Panc1 (cell line): Measurements from ENCODE around the gene FAM163B. TPM values are rescaled to one million over a fixed set of nuclear protein-coding genes. Genes with fewer than 3 reads are reported as not detected.

ENCODE experiments used
- ATAC-seq: fragments of 200-7000 bp; cut with Tn5 transposase; 2 replicates; pipeline ENCODE4 v1.9.1; 2020; ENCODE audit warnings: mild to moderate bottlenecking, moderate library complexity
- BruUV-seq: library from RNA; stranded (reverse); fragments of 400-500 nt; replicated peaks from 2 replicates; lab custom pipeline; 2021; lab: Mats Ljungman, UMichigan
- CTCF ChIA-PET: fragments of 300-600 bp; sonication (Branson Sonifier 250); formaldehyde crosslinking; loops from one replicate; lab custom pipeline; 2022; ENCODE audit warnings: antibody characterized with exemption; lab: Charles Lee
- POLR2A ChIA-PET: fragments of 300-600 bp; sonication (Branson Sonifier 250); formaldehyde crosslinking; loops from one replicate; lab custom pipeline; 2022; ENCODE audit warnings: antibody characterized with exemption; lab: Charles Lee
- DNase-seq: peaks from one replicate; pipeline ENCODE4 v3.0.0-alpha.2; 2010; ENCODE audit warnings: low read depth, low spot score
- H3K27ac ChIP-seq: 2 replicates; pipeline ENCODE4 v1.5.1; 2011; ENCODE audit warnings: mild to moderate bottlenecking, low read length, inconsistent platforms
- H3K27me3 ChIP-seq: fragments of 200-500 bp; sonication (Bioruptor generic); 2 replicates; pipeline ENCODE4 v1.6.0; 2014; ENCODE audit warnings: low read length, inconsistent platforms; ENCODE audit not compliant: control insufficient read depth, insufficient read depth
- H3K36me3 ChIP-seq: fragments of 200-500 bp; sonication (Bioruptor generic); 2 replicates; pipeline ENCODE4 v1.5.1; 2014; ENCODE audit warnings: inconsistent platforms, mild to moderate bottlenecking, low read length, moderate library complexity; ENCODE audit not compliant: control insufficient read depth, insufficient read depth
- H3K4me1 ChIP-seq: 2 replicates; pipeline ENCODE4 v1.5.1; 2011; ENCODE audit warnings: inconsistent platforms, mild to moderate bottlenecking, low read length, moderate library complexity; ENCODE audit not compliant: control insufficient read depth, insufficient read depth
- H3K4me3 ChIP-seq, 2 experiments: 2 replicates each; pipeline ENCODE4 v1.5.1; 2011 to 2012; ENCODE audit warnings: low read depth in 2 of 2, low read length in 2 of 2, mild to moderate bottlenecking in 2 of 2, inconsistent platforms in 1 of 2, moderate library complexity in 1 of 2
- H3K9me3 ChIP-seq: fragments of 200-500 bp; sonication (Bioruptor generic); 2 replicates; pipeline ENCODE4 v1.5.1; 2014; ENCODE audit warnings: low read depth, mild to moderate bottlenecking, inconsistent platforms, low read length, moderate library complexity; ENCODE audit not compliant: control insufficient read depth, insufficient read depth
- CTCF ChIP-seq: fragments of 450-650 bp; IDR thresholded peaks from 2 replicates; pipeline ENCODE4 v1.5.1; 2017; ENCODE audit warnings: mild to moderate bottlenecking
- POLR2AphosphoS5 ChIP-seq: IDR thresholded peaks from 2 replicates; pipeline ENCODE4 v1.6.1; 2012; ENCODE audit warnings: mild to moderate bottlenecking, low read depth, low read length, moderate library complexity
- REST ChIP-seq, 2 experiments: IDR thresholded peaks; 2 replicates each; pipeline ENCODE4 v1.6.1; 2011 to 2012; ENCODE audit warnings: low read depth in 2 of 2, control low read depth in 1 of 2, low read length in 1 of 2, mild to moderate bottlenecking in 1 of 2, moderate library complexity in 1 of 2; ENCODE audit not compliant: insufficient read depth in 1 of 2
- SIN3A ChIP-seq: IDR thresholded peaks from 2 replicates; pipeline ENCODE4 v1.6.1; 2012; ENCODE audit warnings: low read depth, mild to moderate bottlenecking, low read length, moderate library complexity, borderline replicate concordance; ENCODE audit not compliant: insufficient read depth
- TCF7L2 ChIP-seq: IDR thresholded peaks from 2 replicates; pipeline ENCODE4 v1.6.1; 2011; ENCODE audit warnings: mild to moderate bottlenecking, low read depth, low read length, inconsistent platforms
- in situ Hi-C: cut with HindIII; loops from 2 replicates; pipeline ENCODE4 v1.10.0; 2016; ENCODE audit warnings: low sequenced_read_pairs, low pct_unique_long_range_greater_than_20kb
- intact Hi-C: fragments of 100-400 bp; cut with micrococcal nuclease; formaldehyde crosslinking; loops from one replicate; pipeline ENCODE4 v1.10.0; 2022; ENCODE audit not compliant: unreplicated experiment
- total RNA-seq: library from RNA; stranded (reverse); gene quantifications from one replicate; pipeline ENCODE4 v1.2.1, GENCODE V29; 2021; ENCODE audit not compliant: unreplicated experiment

FAM163B gene
- total RNA-seq, 1 experiment from 2014 or later: not detected

GRCh38 chr9:133610845-133611244 lies 1.7 kb upstream of the FAM163B start:
- DNase-seq: no peak
- Histone ChIP-seq H3K27ac (no peak overlapping the region), H3K27me3 (peaks cover 4% of the 10 kb centered on the region; the same call in 1 of the 2 replicates), H3K36me3 (no peaks in the 10 kb centered on the region), H3K9me3 (no peaks in the 10 kb centered on the region), H3K4me1 (no peaks in the 10 kb centered on the region), H3K4me3 (no peak overlapping the region)
- TF ChIP-seq POLR2AphosphoS5: no peak
- TF ChIP-seq REST (IDR thresholded peaks at IDR 0.05; ENCODE audit: insufficient read depth in 1 of 2, low read depth in 2 of 2, low read length in 1 of 2): no peak
- no peak for TF ChIP-seq SIN3A
- no peak for TF ChIP-seq CTCF
- no peak for TF ChIP-seq TCF7L2
- ChIA-PET CTCF (no interaction called here), POLR2A (no interaction called here)
- intact Hi-C loops: no loop called here
- ATAC-seq: no peak
- in situ Hi-C loops: no loop called here
- no TSS peak for BruUV-seq

GRCh38 chr9:133608889-133609288 lies 300 bp downstream of the FAM163B start:
- in situ Hi-C loops: no loop called here
- ChIA-PET CTCF (no interaction called here), POLR2A (no interaction called here)
- H3K4me1 ChIP-seq: no peaks in the 10 kb centered on the region
- TF ChIP-seq REST (IDR thresholded peaks at IDR 0.05; ENCODE audit: insufficient read depth in 1 of 2, low read depth in 2 of 2, low read length in 1 of 2): no peak
- TF ChIP-seq TCF7L2: no peak
- TF ChIP-seq CTCF: no peak
- no peak for TF ChIP-seq POLR2AphosphoS5
- TF ChIP-seq SIN3A: no peak
- H3K36me3 ChIP-seq: no peaks in the 10 kb centered on the region
- intact Hi-C loops: no loop called here
- DNase-seq (no peak), ATAC-seq (no peak)
- H3K27ac ChIP-seq: no peak overlapping the region
- H3K4me3 ChIP-seq: no peak overlapping the region
- peaks cover 4% of the 10 kb centered on the region; the same call in 1 of the 2 replicates for H3K27me3 ChIP-seq
- BruUV-seq: no TSS peak
- no peaks in the 10 kb centered on the region for H3K9me3 ChIP-seq
